Breast epithelium (tissue), 3 donors: ENCODE data around the gene FXYD4.

Experiments used
- CTCF ChIP-seq, 3 donors: fragments of 450-650 bp; IDR thresholded peaks; one replicate each; pipeline ENCODE4 v1.5.1; 2016 to 2017; ENCODE audit warnings: antibody characterized with exemption in 3 of 3, mild to moderate bottlenecking in 3 of 3, moderate library complexity in 3 of 3
- POLR2AphosphoS5 ChIP-seq, 3 donors: sonication (generic); formaldehyde crosslinking; IDR thresholded peaks; one replicate each; pipeline ENCODE4 v1.6.1; 2017; ENCODE audit warnings: antibody characterized with exemption in 3 of 3

DNA sequence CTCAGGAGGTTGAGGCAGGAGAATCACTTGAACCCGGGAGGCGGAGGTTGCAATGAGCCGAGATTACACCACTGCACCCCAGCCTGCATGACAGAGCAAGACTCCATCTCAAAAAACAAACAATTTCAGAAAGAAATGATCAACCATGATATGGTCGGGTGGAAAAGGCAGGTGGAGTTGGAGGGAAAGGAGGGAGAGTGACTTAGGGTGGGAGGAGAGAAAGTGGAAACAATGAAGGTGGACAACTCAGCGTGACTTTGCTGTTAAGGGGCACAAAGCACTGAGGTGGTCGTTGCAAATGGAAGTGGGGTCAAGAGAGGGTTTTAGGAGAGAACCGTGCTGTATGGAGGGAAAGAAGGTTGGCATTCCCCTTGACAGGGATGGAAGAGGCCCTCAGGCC, 30.0 kb upstream of the FXYD4 start:
- TF ChIP-seq CTCF (IDR thresholded peaks at IDR 0.05) (no peak), POLR2AphosphoS5 (IDR thresholded peaks at IDR 0.05) (no peak)
